SJSA1 (cell line): ENCODE data around the gene ENTPD5. TPM values are rescaled to one million over a fixed set of nuclear protein-coding genes. Genes with fewer than 3 reads are reported as not detected.

Experiments used
- total RNA-seq: library from RNA; depleted of rRNA; stranded (reverse); fragments of >200 nt; shearing (Covaris generic); gene quantifications from 2 replicates; pipeline ENCODE4 v1.2.3, GENCODE V29; 2014; rRNA removed

ENTPD5 gene
- total RNA-seq, 1 experiment from 2014 or later, result 9.4 TPM

Other genes with a start within 250 kb of the ENTPD5 start
- gene PTGR2, start 167.5 kb downstream of the ENTPD5 start, total RNA-seq, result 2.9 and 3.9 TPM in 2 replicates
- gene ZNF410, start 132.4 kb downstream of the ENTPD5 start, total RNA-seq, result 49.2 and 63.1 TPM in 2 replicates
- gene FAM161B, start 69.2 kb downstream of the ENTPD5 start, total RNA-seq, result 0.66 and 1.9 TPM in 2 replicates
- 15.5 and 19.6 TPM in 2 replicates for gene COQ6, start 69.0 kb downstream of the ENTPD5 start, total RNA-seq
- 1.1 and 10.2 TPM in 2 replicates for gene BBOF1, start 61 bp upstream of the ENTPD5 start, total RNA-seq
- 14.2 and 16.5 TPM in 2 replicates for gene ALDH6A1, start 65.2 kb upstream of the ENTPD5 start, total RNA-seq
- 21.7 and 41.6 TPM in 2 replicates for gene LIN52, start 65.7 kb upstream of the ENTPD5 start, total RNA-seq
- gene VSX2, start 220.2 kb upstream of the ENTPD5 start, total RNA-seq, result not detected in 2 replicates